GM18951 (cell line): ENCODE measurements around the gene ZNF618.

Experiments
- POLR2A ChIP-seq: IDR thresholded peaks from 4 replicates; pipeline ENCODE4 v1.6.1; 2011; ENCODE audit warnings: mild to moderate bottlenecking; ENCODE audit not compliant: insufficient read length, insufficient read depth; ENCODE audit errors: extremely low read depth
- in situ Hi-C: fragments of 300-500 bp; cut with MboI; formaldehyde crosslinking; loops from one replicate; pipeline ENCODE4 v1.12.0; 2022; ENCODE audit warnings: low sequenced_read_pairs, mixed read lengths, inconsistent platforms; ENCODE audit not compliant: unreplicated experiment

The ZNF618 gene

DNA sequence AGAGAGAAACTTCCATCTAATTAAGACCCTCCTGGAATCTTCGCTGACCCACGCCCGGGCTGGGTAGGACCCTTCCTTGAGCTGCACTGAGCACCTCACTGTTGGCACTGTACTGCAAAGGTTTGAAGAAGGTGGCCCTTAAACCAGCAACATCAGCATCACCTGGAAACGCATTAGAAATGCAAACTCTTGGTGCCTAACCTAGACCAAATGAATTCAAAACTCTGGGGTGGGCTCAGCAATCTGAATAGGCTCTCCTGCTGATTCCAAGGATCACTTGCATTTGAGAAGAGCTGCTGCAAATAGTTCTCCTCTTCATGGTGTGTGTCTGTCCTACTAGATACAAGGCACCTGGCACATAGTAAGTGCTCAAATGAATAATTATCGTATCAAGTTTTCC lies 2.7 kb upstream of the ZNF618 start:
- in situ Hi-C loops, result no loop called here
- TF ChIP-seq POLR2A, result no peak

DNA sequence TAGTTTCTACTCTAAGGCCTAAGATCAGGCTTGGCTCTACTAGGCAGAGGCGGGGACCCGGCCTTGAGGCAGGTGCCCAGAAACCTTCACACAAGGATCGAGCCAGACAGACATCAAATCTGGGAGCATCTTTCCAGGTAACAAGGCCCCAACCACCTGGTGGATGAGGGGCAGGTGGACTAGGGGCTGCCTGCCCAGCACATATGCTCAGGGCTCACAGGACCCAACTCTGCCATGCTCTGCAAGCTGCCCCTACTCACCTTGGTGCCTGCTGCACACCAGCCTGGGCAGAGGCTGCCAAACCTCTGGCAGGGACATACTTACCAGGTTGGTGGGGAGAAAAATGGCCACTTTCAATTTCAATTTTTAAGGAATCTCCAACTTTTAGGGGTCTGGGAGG lies 2.2 kb upstream of the ZNF618 start:
- no peak for TF ChIP-seq POLR2A

DNA sequence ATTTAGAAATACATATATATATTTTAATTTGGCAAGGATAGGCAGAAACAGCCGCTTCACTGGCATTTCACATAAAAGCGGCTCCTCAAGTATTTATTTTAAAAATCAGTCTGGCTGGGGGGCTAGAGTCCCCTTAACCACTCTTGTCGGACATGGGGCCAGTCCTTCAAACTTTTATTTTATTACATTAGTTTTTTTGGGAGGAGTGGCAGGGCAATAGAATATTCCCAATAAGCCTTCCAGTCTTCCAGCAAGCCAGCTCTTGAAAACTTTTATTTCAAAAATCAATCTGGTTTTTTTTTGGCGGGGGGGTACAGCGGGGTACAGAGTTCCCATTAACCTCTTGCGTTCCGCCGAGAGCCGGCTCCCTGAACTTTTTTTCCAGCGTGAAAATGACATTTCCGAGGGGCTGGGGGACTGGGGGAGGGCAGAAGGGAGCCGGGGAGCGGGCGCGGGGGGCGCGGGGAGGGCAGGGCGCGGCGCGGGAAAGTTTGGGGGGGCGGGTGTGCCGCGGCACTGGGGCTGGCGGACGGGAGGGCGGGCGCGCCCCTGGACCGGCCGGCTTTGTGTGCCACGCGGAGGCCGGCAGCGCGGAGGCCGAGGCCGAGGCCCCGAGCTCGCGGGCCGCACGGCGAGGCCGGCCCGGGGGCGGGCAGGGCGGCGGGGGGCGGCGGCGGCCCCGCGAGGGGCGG lies 504 bp upstream of the ZNF618 start:
- in situ Hi-C loops, result no loop called here
- no peak for TF ChIP-seq POLR2A

More for the DNA sequence above, 2.2 kb upstream of the ZNF618 start:
- in situ Hi-C loops, result no loop called here

DNA sequence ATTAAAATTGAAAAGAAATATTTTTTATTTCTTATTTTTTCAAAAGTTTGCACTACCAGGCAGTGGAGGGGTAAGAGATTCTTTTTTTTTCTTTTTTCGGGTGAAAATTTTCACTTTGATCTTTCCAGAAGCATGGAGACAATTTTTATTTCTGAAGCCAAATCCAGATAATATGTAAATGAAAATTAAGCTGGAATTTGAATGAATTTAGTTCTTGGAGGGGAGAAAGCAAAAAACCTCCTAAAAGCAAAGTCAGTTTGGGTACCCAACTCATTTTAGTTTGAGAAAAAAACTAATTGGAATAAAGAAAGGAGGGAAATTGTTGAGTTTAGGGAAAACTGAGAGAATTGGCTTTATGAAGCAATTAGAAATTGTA lies 872 bp downstream of the ZNF618 start:
- in situ Hi-C loops, result no loop called here
- no peak for TF ChIP-seq POLR2A

DNA sequence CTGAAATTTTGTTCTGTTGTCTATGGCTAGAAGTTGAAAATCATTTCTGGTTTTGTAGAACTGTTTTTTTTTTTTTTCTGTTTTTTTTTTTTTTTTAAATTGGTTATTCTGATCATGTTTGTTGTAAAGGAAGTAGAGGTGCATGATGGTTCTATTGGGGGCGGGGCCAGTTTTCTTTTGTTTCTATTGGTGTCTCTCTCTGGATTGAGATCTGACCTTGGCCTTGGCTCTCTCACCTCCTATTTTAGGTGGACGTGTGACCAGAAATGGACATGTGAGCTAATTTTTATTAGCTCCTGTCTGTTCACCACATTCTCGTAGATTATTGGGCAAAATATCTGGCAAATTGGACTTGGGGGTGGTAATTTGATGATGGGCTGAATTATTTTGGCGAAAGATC lies 3.2 kb downstream of the ZNF618 start:
- TF ChIP-seq POLR2A, result no peak
- in situ Hi-C loops, result no loop called here

DNA sequence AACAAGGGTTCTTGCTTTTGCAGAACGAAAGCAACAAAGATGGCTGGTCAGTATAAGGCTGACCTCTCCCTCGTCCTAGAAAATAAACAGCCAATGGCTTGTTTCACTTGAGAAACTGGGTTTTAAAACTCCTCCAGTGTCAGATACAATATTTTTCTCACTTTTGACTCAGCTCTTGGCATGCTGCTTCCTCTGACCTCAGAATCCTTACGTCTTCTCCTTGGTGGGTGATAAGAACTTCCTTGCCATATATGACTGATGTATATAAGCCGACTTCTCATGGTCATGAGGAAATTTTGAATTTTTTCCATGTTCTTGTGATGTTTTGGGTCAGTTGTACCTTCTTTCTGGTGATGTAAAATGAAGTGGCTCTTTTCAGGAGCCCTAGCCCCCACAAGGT lies 3.8 kb downstream of the ZNF618 start:
- in situ Hi-C loops, result no loop called here
- no peak for TF ChIP-seq POLR2A

DNA sequence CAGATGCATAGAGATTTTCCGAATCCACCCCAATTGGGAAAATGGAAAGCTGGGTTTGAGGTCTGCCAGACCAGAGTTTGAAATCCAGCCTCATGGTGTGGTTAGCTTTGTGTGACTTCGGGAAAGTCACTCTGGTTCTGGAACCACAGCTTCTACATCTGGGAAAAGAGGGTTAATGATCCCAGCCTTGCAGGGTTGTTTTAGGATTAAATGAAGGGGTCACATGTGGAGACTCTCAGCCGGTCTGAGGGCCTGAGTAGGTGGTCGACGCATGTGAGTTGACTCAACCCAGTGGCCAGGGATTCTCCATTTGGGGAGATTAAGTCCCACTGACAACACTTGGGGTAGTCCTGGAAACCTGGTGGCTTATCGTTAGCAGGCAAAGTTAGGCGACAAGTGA lies 6.1 kb downstream of the ZNF618 start:
- in situ Hi-C loops, result no loop called here
- no peak for TF ChIP-seq POLR2A

DNA sequence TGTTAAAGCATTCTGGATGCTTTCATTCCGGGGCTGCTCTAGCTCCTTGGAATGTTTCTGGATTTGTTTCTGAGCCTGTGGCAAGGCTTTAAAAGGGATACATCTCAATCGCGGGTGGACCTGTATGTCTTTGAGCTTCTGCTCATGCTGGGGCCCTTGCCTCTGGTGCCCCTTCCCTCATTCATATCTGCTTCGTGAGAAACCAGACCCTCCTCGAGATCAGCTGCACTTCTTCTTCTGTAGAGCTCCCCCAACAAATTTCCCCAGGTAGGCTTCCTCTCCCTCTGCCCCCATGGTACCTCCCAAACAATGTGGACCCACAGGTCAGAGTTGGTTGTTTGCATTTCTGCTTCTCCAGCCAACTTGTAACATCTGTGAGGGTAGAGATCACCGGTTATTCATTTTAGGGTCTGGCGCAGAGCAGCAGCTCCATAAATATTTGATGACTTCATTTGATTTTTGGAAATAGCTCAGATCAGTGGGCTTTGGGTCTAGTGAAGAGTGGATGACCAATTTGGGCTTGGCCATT lies 6.6 kb downstream of the ZNF618 start:
- in situ Hi-C loops, result no loop called here

DNA sequence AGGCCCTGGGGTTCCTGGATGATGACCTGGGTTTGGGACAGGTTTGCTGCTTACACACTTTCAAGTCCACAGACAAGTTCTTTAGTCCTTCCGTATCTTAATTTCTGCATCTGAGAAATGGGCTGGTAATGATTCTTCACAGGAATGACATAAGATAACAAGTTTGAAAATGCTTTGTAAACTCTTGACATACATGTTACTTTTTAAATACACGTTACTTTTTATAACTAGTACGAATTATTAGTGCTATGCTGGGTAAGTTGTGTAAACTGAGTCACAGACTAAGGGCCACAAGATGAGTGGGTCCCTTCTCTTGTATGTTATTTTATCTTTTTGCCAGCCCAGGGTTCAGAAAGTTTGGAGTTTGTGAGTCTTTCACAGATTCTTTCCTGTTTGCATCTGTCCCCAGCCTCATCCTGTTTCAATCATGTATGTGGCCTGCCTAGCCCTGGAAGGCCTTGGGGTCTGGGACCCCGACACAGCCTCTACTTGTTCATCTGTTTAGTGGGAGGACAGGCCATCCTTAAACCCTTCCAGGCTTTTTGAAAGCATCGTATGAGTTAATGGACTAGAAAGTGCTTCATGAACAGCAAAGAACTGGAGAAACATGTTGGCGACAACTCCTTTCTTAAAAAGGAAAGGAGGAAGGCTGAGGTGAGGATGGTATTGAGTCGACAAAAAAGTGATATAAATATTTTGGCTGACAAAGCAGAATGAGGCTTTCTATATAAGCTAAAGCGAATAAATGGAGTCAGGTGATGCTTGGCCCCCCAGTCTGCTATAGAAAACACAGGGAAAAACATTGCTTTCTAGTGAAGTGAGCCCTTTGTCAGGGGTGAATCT lies 9.3 kb downstream of the ZNF618 start:
- no peak for TF ChIP-seq POLR2A
- in situ Hi-C loops, result no loop called here

More for the DNA sequence above, 6.6 kb downstream of the ZNF618 start:
- TF ChIP-seq POLR2A, result no peak

DNA sequence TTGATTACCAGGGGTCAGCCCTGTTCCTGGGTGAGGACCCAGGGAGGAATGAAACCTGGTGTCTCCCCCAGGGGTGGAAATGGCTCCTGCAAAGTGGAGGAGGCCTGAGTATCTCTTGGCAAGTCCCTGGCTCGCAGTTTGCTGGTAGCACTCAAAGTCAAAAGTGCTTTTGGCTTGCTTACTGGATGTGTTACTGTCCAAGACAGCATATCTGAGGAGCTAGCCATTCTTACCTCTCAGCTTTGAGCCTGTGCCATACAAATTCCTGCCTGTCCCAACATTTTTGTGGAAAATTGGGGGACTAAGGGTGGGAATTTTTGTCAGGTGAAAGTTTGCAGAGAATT lies 9.9 kb downstream of the ZNF618 start:
- in situ Hi-C loops, result no loop called here
- no peak for TF ChIP-seq POLR2A

DNA sequence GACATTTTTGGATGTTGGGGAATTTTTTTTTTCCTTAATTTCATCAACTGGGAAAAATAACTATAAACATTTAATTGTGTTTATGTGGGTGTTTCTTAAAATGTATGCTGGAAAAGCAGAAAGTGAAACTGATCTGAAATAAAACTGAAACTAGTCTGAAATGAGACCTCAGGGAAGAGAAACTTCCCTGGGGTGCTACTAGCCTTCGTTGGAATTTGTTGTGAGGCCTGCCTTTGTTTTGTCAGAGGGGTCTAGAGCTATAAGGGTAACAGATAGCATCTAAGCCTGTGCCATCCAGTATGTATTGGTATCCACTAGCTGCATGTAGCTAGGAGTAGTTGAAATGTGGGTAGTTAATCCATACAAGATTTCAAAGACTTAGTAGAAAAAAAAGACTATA lies 10.4 kb downstream of the ZNF618 start:
- in situ Hi-C loops, result no loop called here
- TF ChIP-seq POLR2A, result no peak

DNA sequence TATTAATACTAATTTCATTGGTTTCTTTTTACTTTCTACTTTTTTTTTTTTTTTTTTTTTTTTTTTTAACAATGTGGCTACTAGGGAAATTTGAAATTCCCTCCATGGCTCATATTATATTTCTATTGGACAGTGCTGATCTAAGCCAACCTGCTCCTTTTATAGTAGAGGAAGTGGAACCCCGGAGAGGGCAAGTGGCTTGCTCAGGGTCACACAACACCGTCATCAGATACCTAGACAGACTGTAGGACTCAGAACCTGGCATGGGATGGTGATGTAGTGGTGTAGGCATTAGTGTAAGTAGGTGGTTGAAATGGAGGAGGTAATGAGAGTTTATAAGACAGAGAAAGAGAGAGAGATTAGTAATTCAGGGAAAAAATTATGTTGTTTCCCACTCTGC lies 10.8 kb downstream of the ZNF618 start:
- no peak for TF ChIP-seq POLR2A
- in situ Hi-C loops, result no loop called here

DNA sequence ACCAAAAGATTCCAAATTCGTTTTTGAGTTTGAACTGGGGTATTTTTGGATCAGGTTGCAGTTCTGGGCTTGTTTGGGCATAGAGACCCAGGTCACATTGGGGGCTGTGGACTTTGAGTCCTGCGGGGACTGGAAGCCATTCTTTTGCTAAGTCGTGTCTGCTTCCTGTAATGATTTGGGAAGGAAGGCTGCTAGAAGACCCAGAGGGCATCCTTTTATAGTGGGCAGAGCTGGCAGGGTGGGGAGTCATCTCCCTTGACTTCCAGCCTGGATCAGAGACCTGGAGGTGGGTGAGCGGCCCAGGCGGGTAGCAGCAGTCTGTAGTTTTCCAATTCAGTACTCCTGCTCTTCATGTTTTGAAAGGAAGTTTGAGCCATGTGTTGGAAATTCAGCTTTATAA lies 11.3 kb downstream of the ZNF618 start:
- TF ChIP-seq POLR2A, result no peak
- in situ Hi-C loops, result no loop called here

DNA sequence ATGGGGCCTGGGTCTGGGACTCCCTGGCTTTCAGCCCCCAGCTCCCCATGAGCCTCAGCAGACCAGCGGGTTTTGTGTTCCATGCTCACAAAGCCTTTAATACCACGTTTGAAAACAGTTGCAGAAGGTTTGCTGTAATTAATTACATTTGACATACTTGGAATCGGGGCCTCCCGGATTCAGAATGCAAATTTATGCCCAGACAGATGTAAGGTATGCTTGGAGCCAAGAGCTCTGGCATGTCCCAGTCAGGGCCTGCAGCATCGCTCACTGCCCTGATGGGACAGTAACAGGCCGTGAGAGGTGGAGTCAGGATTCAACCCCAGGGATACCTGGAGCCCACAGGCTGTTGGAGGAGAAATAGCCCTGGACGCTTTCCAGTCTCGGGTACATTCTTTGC lies 12.2 kb downstream of the ZNF618 start:
- in situ Hi-C loops, result no loop called here
- TF ChIP-seq POLR2A, result no peak
